GM21447 (cell line): ENCODE results near the gene MLN.

Source experiments
- ATAC-seq: cut with Tn5 transposase; IDR thresholded peaks from one replicate; pipeline ENCODE4 v1.9.1; 2021; ENCODE audit not compliant: unreplicated experiment

Gene MLN

GRCh38 chr6:33756211-33756954 lies 47.4 kb downstream of the MLN start:
- ATAC-seq: no peak

GRCh38 chr6:33755070-33755869 lies 48.5 kb downstream of the MLN start:
- ATAC-seq: no peak

- ATAC-seq: no peak
These were observed 49.6 kb downstream of the MLN start for GRCh38 chr6:33754222-33754621.

GRCh38 chr6:33752646-33753015 lies 51.2 kb downstream of the MLN start:
- ATAC-seq: no peak

- no peak for ATAC-seq
These were observed 51.8 kb downstream of the MLN start for GRCh38 chr6:33751771-33752645.

DNA sequence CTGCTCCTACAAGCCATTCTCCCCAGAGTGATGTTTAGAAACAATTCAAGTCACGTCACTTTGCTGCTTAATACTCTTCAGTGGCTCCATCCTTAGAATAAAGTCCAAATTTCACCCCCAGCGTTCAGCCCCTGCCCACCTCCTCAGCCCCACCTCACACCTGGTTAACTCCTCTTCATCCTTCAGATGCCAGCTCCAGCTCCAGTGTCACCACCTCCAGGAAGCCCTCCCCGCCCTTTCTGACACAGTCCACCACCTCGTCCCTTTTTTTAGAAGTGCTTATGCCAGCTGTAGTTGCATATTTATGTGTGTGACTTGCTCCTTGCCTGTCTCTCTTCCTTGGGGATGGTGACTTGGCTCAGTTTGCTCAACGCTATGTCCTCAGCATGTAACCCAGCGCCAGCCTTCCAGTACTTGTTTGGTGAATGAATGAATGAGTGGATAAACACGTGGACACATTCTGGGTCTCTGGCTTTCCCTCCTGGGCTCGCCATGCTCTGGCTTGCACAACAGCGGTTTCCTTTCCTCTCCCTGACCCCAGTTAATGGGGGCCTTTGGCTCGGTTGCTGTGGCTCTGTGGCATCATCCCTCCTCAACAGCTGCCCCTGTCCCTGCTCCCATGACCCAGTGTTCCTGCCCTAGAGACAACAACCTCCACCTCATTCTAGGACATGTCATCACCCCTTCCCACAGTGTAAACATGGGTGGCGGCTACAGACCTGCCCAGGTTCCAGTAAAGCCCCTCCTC lies 53.4 kb downstream of the MLN start:
- no peak for ATAC-seq

GRCh38 chr6:33749401-33749800 lies 54.4 kb downstream of the MLN start:
- no peak for ATAC-seq

DNA sequence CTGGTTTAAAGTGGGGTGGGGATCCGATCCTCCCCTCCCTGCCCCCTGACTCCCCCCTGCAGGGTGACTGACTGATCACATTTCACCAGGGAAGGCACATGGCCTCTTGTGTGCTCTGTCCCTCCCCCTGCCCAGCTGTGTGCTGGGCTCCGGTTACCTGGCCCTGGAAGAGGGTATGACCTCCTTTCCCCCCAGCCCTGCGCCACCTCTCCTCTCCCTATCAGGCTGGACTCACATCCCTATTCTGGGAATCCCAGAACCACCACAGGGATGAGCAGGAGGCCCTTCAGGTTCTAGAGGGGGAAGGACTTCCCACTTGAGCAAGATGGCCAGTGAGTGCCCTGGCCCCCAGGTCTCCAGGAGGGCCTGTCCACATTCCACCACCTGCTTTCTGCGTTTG lies 55.0 kb downstream of the MLN start:
- no peak for ATAC-seq

DNA sequence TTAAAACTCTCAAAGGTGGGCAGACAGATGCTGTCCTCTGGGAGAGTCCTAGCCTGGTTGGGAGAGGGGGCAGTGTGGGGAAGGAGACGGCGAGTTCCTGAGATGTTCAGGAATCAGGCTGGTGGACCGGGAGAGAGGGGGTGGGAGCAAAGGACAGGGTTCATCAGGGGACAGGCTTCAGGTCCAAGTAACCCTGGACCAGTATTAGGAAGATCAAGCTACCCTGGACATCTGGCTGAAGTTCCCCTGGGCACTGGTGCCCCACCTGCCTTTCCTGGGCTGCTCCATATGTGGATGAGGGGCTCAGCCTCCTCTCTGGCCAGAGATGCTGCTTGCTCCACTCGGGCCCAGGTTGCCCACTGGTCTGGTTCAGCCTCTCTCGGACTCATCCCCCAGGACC lies 56.0 kb downstream of the MLN start:
- ATAC-seq: no peak

- no peak for ATAC-seq
These were observed 57.1 kb downstream of the MLN start, which contains the start of gene IP6K3 for GRCh38 chr6:33746651-33747100. TSS of gene IP6K3 (minus strand) at chr6:33746905. CDS start at chr6:33735476, 11,429 bp downstream.

GRCh38 chr6:33746036-33746600 lies 57.7 kb downstream of the MLN start:
- ATAC-seq: no peak

DNA sequence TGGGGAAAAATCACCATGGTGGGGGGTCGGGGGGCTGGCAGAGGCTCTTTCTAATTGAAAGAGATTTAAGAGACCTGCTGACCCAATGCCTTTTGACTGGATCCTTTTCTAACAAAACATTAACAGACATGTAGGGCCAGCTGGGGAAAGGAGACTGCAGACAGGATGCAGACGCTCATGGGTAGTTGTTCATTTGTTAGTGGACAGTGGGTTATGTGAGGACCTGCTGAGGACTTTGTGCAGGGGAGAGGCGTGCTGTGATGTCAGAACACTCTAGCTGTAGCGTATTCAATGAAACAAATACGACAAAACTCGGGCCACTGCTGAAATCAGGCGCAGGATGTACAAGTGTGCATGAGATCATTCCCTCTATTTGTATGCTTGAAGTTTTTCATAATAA lies 58.3 kb downstream of the MLN start:
- no peak for ATAC-seq

DNA sequence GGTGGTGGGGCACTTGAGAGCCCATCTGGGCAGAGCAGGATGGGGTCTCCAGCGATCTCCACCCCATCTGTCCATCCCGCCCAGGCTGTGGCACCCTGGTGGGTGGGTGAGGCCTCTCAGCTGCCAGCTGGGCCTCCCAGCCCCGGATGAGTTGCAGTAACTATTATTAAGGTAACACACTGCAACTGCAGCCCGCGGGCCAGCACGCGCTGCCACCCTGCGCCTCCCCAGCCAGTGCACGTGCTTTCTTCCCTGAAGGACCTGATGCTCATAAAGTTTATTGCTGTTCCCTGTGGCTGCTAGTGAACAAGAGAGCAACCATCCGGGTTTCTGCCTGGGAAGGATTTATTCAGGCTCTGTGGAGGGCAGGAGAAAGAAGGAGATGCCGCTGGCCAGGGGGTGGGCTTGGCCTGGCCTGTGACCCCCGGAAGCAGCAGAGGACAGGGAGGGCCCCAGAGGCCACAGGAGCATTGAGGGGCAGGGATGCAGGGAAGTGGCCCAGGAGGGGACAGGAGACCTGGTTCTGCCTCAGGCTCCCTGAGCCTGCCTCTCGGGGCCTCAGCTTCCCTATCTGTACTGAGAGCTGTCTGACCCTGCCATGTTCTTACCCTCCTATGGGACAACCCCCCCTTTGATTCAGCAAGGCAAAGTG lies 58.8 kb downstream of the MLN start:
- no peak for ATAC-seq
